Measurements from ENCODE around the gene RPF1.

GRCh38 chr1:84480650-84481049 lies 1.6 kb downstream of the RPF1 start:
- TF ChIP-seq CTCF (IDR thresholded peaks at IDR 0.05; ENCODE audit: poor library complexity, severe bottlenecking) (no peak), EP300 (conservative IDR thresholded peaks at IDR 0.05; ENCODE audit: poor library complexity, severe bottlenecking) (no peak), MXI1 (conservative IDR thresholded peaks at IDR 0.05; ENCODE audit: poor library complexity, severe bottlenecking) (no peak)

All from neural cell (in vitro differentiated cells).